ENCODE data around the gene SNUPN. TPM values are rescaled to one million over a fixed set of nuclear protein-coding genes. Genes with fewer than 3 reads are reported as not detected.
"Not testable (repeated sequence)": the region's sequence is repeated elsewhere in the genome, so short reads cannot be mapped to it uniquely, and the experiment has no call there.

Gene SNUPN
- polyA plus RNA-seq, 1 donor (not counting 4 experiments of a cell fraction or from before 2014, with no cell fraction given): 24.9 TPM

DNA sequence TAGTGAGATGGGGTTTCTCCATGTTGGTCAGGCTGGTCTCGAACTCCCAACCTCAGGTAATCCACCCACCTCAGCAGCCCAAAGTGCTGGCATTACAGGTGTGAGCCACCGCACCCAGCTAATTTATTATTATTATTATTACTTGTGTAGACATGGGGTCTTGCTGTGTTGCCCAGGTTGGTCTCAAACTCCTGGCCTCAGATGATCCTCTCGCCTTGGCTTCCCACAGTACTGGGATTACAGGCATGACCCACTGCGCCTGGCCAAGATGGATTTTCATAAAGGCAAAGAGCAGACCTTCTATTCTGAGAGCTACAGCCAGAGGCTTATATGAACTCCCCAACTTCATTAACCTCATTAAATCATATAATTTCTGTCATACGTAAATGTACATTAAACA, 63.6 kb downstream of the SNUPN start:
- no peaks in the 10 kb centered on the region for H3K4me1 ChIP-seq (ENCODE audit: control insufficient read depth, extremely low read depth, insufficient read depth, low read length)
- H3K36me3 ChIP-seq (ENCODE audit: control insufficient read depth in 2 of 2, extremely low read depth in 1 of 2, insufficient read depth in 2 of 2, low read length in 2 of 2): no peaks in the 10 kb centered on the region
- no peaks in the 10 kb centered on the region for H3K27me3 ChIP-seq (ENCODE audit: control insufficient read depth, extremely low read depth, insufficient read depth, low read length)
- H4K20me1 ChIP-seq (ENCODE audit: control insufficient read depth, extremely low read depth, insufficient read depth, low read length): no peaks in the 10 kb centered on the region
- no peak overlapping the region for H3K4me3 ChIP-seq (ENCODE audit: control insufficient read depth in 2 of 3, extremely low read depth in 1 of 3, insufficient read depth in 2 of 3, low read depth in 1 of 3, low read length in 3 of 3)
- no peaks in the 10 kb centered on the region for H3K9me1 ChIP-seq (ENCODE audit: control insufficient read depth, extremely low read depth, insufficient read depth, low read length)
- H3K4me2 ChIP-seq (ENCODE audit: control insufficient read depth, extremely low read depth, insufficient read depth, low read depth, low read length): no peak overlapping the region
- no peaks in the 10 kb centered on the region for H3K9me3 ChIP-seq (ENCODE audit: control insufficient read depth, low read depth, low read length)
- FAIRE-seq (no peak), DNase-seq (ENCODE audit: low read depth, low spot score) (no peak)
- H2AFZ ChIP-seq (ENCODE audit: control insufficient read depth, low read length): no peak overlapping the region
- H3K27ac ChIP-seq (ENCODE audit: control insufficient read depth, insufficient read depth, low read length): no peak overlapping the region
- TF ChIP-seq EZH2 (IDR thresholded peaks at IDR 0.05; ENCODE audit: low read length): no peak
- TF ChIP-seq, protein P1, sequence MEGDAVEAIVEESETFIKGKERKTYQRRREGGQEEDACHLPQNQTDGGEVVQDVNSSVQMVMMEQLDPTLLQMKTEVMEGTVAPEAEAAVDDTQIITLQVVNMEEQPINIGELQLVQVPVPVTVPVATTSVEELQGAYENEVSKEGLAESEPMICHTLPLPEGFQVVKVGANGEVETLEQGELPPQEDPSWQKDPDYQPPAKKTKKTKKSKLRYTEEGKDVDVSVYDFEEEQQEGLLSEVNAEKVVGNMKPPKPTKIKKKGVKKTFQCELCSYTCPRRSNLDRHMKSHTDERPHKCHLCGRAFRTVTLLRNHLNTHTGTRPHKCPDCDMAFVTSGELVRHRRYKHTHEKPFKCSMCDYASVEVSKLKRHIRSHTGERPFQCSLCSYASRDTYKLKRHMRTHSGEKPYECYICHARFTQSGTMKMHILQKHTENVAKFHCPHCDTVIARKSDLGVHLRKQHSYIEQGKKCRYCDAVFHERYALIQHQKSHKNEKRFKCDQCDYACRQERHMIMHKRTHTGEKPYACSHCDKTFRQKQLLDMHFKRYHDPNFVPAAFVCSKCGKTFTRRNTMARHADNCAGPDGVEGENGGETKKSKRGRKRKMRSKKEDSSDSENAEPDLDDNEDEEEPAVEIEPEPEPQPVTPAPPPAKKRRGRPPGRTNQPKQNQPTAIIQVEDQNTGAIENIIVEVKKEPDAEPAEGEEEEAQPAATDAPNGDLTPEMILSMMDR (optimal IDR thresholded peaks at IDR 0.05 in 1 of 3, IDR thresholded peaks at IDR 0.05 in 1 of 3, conservative IDR thresholded peaks at IDR 0.05 in 1 of 3; ENCODE audit: extremely low read depth in 1 of 3, insufficient read depth in 2 of 3, low read length in 3 of 3): no peak
- no peak overlapping the region for H3K9ac ChIP-seq (ENCODE audit: control insufficient read depth, extremely low read depth, insufficient read depth, low read length)
- dilution Hi-C loops (cut with MboI; ENCODE audit: extremely low pct_ligation_motif_present, low sequenced_read_pairs): no loop called here
- peaks cover 38% of the 10 kb centered on the region for H3K79me2 ChIP-seq (ENCODE audit: control insufficient read depth, insufficient read depth, low read length)

DNA sequence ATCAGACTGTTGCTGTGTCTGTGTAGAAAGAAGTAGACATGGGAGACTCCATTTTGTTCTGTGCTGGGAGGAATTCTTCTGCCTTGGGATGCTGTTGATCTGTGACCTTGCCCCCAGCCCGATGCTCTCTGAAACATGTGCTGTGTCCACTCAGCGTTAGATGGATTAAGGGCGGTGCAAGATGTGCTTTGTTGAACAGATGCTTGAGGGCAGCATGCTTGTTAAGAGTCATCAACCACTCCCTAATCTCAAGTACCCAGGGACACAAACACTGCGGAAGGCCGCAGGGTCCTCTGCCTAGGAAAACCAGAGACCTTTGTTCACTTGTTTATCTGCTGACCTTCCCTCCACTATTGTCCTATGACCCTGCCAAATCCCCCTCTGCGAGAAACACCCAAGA, 66.2 kb downstream of the SNUPN start:
- H3K9me3 ChIP-seq (ENCODE audit: control insufficient read depth, low read depth, low read length); H3K9ac ChIP-seq (ENCODE audit: control insufficient read depth, extremely low read depth, insufficient read depth, low read length); DNase-seq (ENCODE audit: low read depth, low spot score); FAIRE-seq; H3K27ac ChIP-seq (ENCODE audit: control insufficient read depth, insufficient read depth, low read length); H3K36me3 ChIP-seq (ENCODE audit: control insufficient read depth in 2 of 2, extremely low read depth in 1 of 2, insufficient read depth in 2 of 2, low read length in 2 of 2); H3K4me3 ChIP-seq (ENCODE audit: control insufficient read depth in 2 of 3, extremely low read depth in 1 of 3, insufficient read depth in 2 of 3, low read depth in 1 of 3, low read length in 3 of 3); H3K4me2 ChIP-seq (ENCODE audit: control insufficient read depth, extremely low read depth, insufficient read depth, low read depth, low read length); H3K4me1 ChIP-seq (ENCODE audit: control insufficient read depth, extremely low read depth, insufficient read depth, low read length); H3K9me1 ChIP-seq (ENCODE audit: control insufficient read depth, extremely low read depth, insufficient read depth, low read length); H3K27me3 ChIP-seq (ENCODE audit: control insufficient read depth, extremely low read depth, insufficient read depth, low read length); H2AFZ ChIP-seq (ENCODE audit: control insufficient read depth, low read length); H4K20me1 ChIP-seq (ENCODE audit: control insufficient read depth, extremely low read depth, insufficient read depth, low read length); dilution Hi-C loops (cut with MboI; ENCODE audit: extremely low pct_ligation_motif_present, low sequenced_read_pairs): not testable (repeated sequence)
- peaks cover 34% of the 10 kb centered on the region for H3K79me2 ChIP-seq (ENCODE audit: control insufficient read depth, insufficient read depth, low read length)

DNA sequence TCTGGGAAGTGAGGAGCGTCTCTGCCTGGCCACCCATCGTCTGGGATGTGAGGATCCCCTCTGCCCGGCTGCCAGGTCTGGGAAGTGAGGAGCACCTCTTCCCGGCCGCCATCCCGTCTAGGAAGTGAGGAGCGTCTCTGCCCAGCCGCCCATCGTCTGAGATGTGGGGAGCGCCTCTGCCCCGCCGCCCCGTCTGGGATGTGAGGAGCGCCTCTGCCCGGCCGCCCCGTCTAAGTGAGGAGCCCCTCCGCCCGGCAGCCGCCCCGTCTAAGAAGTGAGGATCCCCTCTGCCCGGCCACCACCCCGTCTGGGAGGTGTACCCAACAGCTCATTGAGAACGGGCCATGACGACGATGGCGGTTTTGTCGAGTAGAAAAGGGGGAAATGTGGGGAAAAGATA, 66.6 kb downstream of the SNUPN start:
- dilution Hi-C loops (cut with MboI; ENCODE audit: extremely low pct_ligation_motif_present, low sequenced_read_pairs); H3K9me3 ChIP-seq (ENCODE audit: control insufficient read depth, low read depth, low read length); H3K4me2 ChIP-seq (ENCODE audit: control insufficient read depth, extremely low read depth, insufficient read depth, low read depth, low read length); H4K20me1 ChIP-seq (ENCODE audit: control insufficient read depth, extremely low read depth, insufficient read depth, low read length); H3K9me1 ChIP-seq (ENCODE audit: control insufficient read depth, extremely low read depth, insufficient read depth, low read length); FAIRE-seq; H3K4me3 ChIP-seq (ENCODE audit: control insufficient read depth in 2 of 3, extremely low read depth in 1 of 3, insufficient read depth in 2 of 3, low read depth in 1 of 3, low read length in 3 of 3); H3K27ac ChIP-seq (ENCODE audit: control insufficient read depth, insufficient read depth, low read length); H3K36me3 ChIP-seq (ENCODE audit: control insufficient read depth in 2 of 2, extremely low read depth in 1 of 2, insufficient read depth in 2 of 2, low read length in 2 of 2); H3K9ac ChIP-seq (ENCODE audit: control insufficient read depth, extremely low read depth, insufficient read depth, low read length); H3K4me1 ChIP-seq (ENCODE audit: control insufficient read depth, extremely low read depth, insufficient read depth, low read length); H3K27me3 ChIP-seq (ENCODE audit: control insufficient read depth, extremely low read depth, insufficient read depth, low read length); DNase-seq (ENCODE audit: low read depth, low spot score); H2AFZ ChIP-seq (ENCODE audit: control insufficient read depth, low read length): not testable (repeated sequence)
- H3K79me2 ChIP-seq (ENCODE audit: control insufficient read depth, insufficient read depth, low read length): peaks cover 32% of the 10 kb centered on the region
